GM12892 (cell line): ENCODE measurements around the gene TAF1.
"Not testable (repeated sequence)": the region's sequence is repeated elsewhere in the genome, so short reads cannot be mapped to it uniquely, and the experiment has no call there.

Experiments used
- DNase-seq: peaks from one replicate; pipeline ENCODE4 v3.0.0; 2011; ENCODE audit not compliant: insufficient read length
- FAIRE-seq: peaks from 2 replicates; lab custom pipeline; 2011; peaks lifted over from hg19 to GRCh38; lab: Jason Lieb, UNC
- POLR2A ChIP-seq: IDR thresholded peaks from 2 replicates; pipeline ENCODE4 v1.6.1; 2011; ENCODE audit warnings: low read depth, low read length, control low read depth
- POLR2AphosphoS5 ChIP-seq: IDR thresholded peaks from 2 replicates; pipeline ENCODE4 v1.6.1; 2011; ENCODE audit warnings: low read depth, low read length, control low read depth
- TAF1 ChIP-seq: IDR thresholded peaks from 2 replicates; pipeline ENCODE4 v1.6.1; 2011; ENCODE audit warnings: low read depth, mild to moderate bottlenecking, control low read depth, low read length, borderline replicate concordance

The TAF1 gene

GRCh38 chrX:71372388-71372787, 6.2 kb downstream of the TAF1 start:
- DNase-seq, result no peak
- FAIRE-seq, result no peak
- no peak for TF ChIP-seq POLR2A
- TF ChIP-seq POLR2AphosphoS5, result no peak
- TF ChIP-seq TAF1, result no peak

GRCh38 chrX:71378732-71379131, 12.6 kb downstream of the TAF1 start:
- FAIRE-seq, result no peak
- DNase-seq, result no peak
- TF ChIP-seq POLR2A (no peak), TAF1 (no peak), POLR2AphosphoS5 (no peak)

GRCh38 chrX:71391725-71392124, 25.6 kb downstream of the TAF1 start:
- DNase-seq, FAIRE-seq: not testable (repeated sequence)

GRCh38 chrX:71393919-71394318, 27.8 kb downstream of the TAF1 start:
- DNase-seq (no peak), FAIRE-seq (no peak)
- TF ChIP-seq POLR2AphosphoS5 (no peak), POLR2A (no peak), TAF1 (no peak)

- no peak for DNase-seq
- FAIRE-seq, result no peak
- TF ChIP-seq POLR2AphosphoS5, result no peak
- no peak for TF ChIP-seq POLR2A
- TF ChIP-seq TAF1, result no peak
Measured at GRCh38 chrX:71396576-71396975, 30.4 kb downstream of the TAF1 start.

GRCh38 chrX:71400710-71401109, 34.6 kb downstream of the TAF1 start:
- DNase-seq, result no peak
- TF ChIP-seq POLR2A (no peak), TAF1 (no peak), POLR2AphosphoS5 (no peak)
- FAIRE-seq, result no peak

GRCh38 chrX:71416260-71416659, 50.1 kb downstream of the TAF1 start:
- FAIRE-seq, DNase-seq: not testable (repeated sequence)

GRCh38 chrX:71420686-71421085, 54.5 kb downstream of the TAF1 start:
- no peak for DNase-seq
- FAIRE-seq, result no peak
- no peak for TF ChIP-seq TAF1
- no peak for TF ChIP-seq POLR2AphosphoS5
- no peak for TF ChIP-seq POLR2A

GRCh38 chrX:71432733-71433132, 66.6 kb downstream of the TAF1 start:
- no peak for DNase-seq
- no peak for FAIRE-seq
- TF ChIP-seq POLR2A (no peak), POLR2AphosphoS5 (no peak), TAF1 (no peak)

GRCh38 chrX:71438750-71439149, 72.6 kb downstream of the TAF1 start:
- FAIRE-seq, result no peak
- TF ChIP-seq TAF1, result no peak
- no peak for TF ChIP-seq POLR2AphosphoS5
- no peak for TF ChIP-seq POLR2A
- DNase-seq, result no peak

GRCh38 chrX:71439420-71439819, 73.3 kb downstream of the TAF1 start:
- DNase-seq (no peak), FAIRE-seq (no peak)
- TF ChIP-seq POLR2AphosphoS5 (no peak), POLR2A (no peak), TAF1 (no peak)

GRCh38 chrX:71439896-71440295, 73.7 kb downstream of the TAF1 start:
- FAIRE-seq (no peak), DNase-seq (no peak)
- TF ChIP-seq POLR2AphosphoS5 (no peak), POLR2A (no peak), TAF1 (no peak)

- DNase-seq, result no peak
- FAIRE-seq, result no peak
- TF ChIP-seq POLR2A (no peak), TAF1 (no peak), POLR2AphosphoS5 (no peak)
Measured at GRCh38 chrX:71440401-71440800, 74.2 kb downstream of the TAF1 start.

GRCh38 chrX:71441809-71442208, 75.7 kb downstream of the TAF1 start:
- FAIRE-seq, DNase-seq: not testable (repeated sequence)
